Measurements from ENCODE around the gene TBC1D4.
"Not testable (repeated sequence)": the region's sequence is repeated elsewhere in the genome, so short reads cannot be mapped to it uniquely, and the experiment has no call there.

TBC1D4 gene

GRCh38 chr13:75308222-75308621, 173.7 kb downstream of the TBC1D4 start:
- TF ChIP-seq CTCF (IDR thresholded peaks at IDR 0.05; ENCODE audit: low read depth, low read length) = no peak
- no peak for DNase-seq (ENCODE audit: extremely low read depth, low read depth)

GRCh38 chr13:75307370-75307949, 174.5 kb downstream of the TBC1D4 start:
- no peak for DNase-seq (ENCODE audit: extremely low read depth, low read depth)
- TF ChIP-seq CTCF (IDR thresholded peaks at IDR 0.05; ENCODE audit: low read depth, low read length) = no peak

GRCh38 chr13:75306967-75307366, 175.0 kb downstream of the TBC1D4 start:
- DNase-seq (ENCODE audit: extremely low read depth, low read depth) = not testable (repeated sequence)

GRCh38 chr13:75305059-75305458, 176.9 kb downstream of the TBC1D4 start:
- no peak for TF ChIP-seq CTCF (IDR thresholded peaks at IDR 0.05; ENCODE audit: low read depth, low read length)
- DNase-seq (ENCODE audit: extremely low read depth, low read depth) = no peak

GRCh38 chr13:75303263-75303662, 178.7 kb downstream of the TBC1D4 start:
- DNase-seq (ENCODE audit: extremely low read depth, low read depth) = no peak
- TF ChIP-seq CTCF (IDR thresholded peaks at IDR 0.05; ENCODE audit: low read depth, low read length) = no peak

- no peak for DNase-seq (ENCODE audit: extremely low read depth, low read depth)
- no peak for TF ChIP-seq CTCF (IDR thresholded peaks at IDR 0.05; ENCODE audit: low read depth, low read length)
Measured at GRCh38 chr13:75302071-75302698, 179.8 kb downstream of the TBC1D4 start.

- no peak for DNase-seq (ENCODE audit: extremely low read depth, low read depth)
- TF ChIP-seq CTCF (IDR thresholded peaks at IDR 0.05; ENCODE audit: low read depth, low read length) = no peak
Measured at GRCh38 chr13:75299913-75300862, 181.8 kb downstream of the TBC1D4 start.

Data from AG09319 (cell line).